ENCODE data around the gene CEND1. TPM values are rescaled to one million over a fixed set of nuclear protein-coding genes. Genes with fewer than 3 reads are reported as not detected.
A peak's percentile ranks its signal among the peaks of the same experiment; 100 is the strongest.

Gene CEND1
- polyA plus RNA-seq, 1 donor from 2014 or later: 0.99 TPM

DNA sequence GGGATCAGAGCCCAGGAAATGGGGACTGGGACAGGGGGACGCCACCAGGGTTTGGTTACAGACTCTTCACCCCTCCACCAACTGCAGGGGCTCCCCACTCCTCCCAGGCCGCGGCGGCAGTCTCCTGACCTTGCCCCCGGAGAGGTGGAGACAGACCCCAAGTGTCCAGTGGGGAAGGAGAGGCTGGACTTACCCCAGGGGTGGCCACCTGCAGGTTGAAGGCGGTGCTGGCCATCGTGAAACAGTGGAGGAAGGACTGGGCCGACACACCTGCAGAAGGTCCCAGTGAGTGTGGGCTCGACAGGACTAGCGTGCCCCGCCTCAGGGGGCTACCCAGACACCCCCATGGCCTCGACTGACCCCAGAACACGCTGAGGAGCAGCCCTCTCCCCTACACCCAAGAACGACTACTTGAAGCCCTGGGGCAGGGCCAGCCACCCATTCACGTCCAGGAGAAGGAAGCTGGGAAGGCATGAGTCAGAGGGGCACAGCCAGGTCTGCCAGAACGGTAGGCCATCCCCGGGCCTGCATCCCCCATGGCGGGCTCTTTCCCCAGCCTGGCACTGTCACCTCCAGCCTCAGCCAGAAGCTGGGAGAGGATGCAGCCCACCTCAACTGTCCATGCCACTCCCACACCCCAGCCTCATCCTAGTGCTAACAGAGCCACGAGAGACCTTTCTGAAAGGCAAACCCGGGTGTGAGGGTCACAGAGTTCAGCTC is 14.9 kb downstream of the CEND1 start:
- Mint-ChIP-seq H3K4me1 (peaks cover 0 to 8% (median 6%) of the 10 kb centered on the region in 3 donors), H3K4me3 (peak overlapping the region in 3 of 4 donors; percentile 66 to 85 (median 81)), H3K27me3 (no peaks in the 10 kb centered on the region), H3K36me3 (no peaks in the 10 kb centered on the region), H3K27ac (peak overlapping the region in 2 of 3 donors; percentile 10 to 65), H3K9me3 (no peaks in the 10 kb centered on the region)

DNA sequence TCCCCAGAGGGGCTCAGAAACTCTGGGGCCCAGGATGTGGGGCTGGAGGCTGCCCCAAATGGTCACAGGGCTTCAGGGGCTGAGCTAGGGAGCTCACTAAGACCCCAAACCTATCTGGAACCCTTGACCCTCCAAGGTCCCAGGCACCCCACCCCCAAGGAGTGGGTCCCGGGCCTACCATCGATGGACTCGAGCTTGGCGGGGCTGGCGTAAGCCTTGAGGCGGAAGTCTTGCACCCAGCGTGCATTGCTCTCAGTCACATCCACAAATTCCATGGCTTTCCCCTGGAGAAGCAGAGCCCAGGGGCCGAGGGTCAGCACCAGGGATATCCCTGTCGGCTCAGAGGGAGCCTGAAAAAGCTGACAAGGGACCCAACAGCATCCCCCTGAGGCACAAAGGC is 16.1 kb downstream of the CEND1 start:
- Mint-ChIP-seq H3K36me3 (no peaks in the 10 kb centered on the region), H3K27me3 (no peaks in the 10 kb centered on the region), H3K4me3 (no peak overlapping the region), H3K4me1 (peaks cover 0 to 8% (median 6%) of the 10 kb centered on the region in 3 donors), H3K27ac (no peak overlapping the region), H3K9me3 (no peaks in the 10 kb centered on the region)

DNA sequence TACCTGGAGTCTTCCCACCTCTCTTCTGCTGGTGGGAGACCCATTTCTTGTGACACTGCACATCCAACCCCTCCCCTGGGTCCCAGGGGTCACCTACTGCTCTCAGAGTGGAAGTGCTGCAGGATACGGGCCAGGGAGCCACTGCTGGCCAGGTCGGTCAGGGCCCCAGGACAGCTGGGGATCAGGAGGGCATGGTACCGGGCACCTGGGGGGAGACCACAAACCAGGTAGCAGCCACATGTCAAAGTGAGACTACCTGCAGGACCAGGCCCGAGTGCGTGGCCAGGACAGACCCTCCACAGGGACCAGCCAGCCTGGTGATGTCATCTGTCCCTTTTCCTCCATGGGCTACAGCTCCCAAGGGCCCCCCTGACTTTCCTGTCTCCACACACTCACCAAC is 16.5 kb downstream of the CEND1 start:
- Mint-ChIP-seq H3K27ac (no peak overlapping the region), H3K9me3 (no peaks in the 10 kb centered on the region), H3K4me3 (peak overlapping the region in 1 of 4 donors; percentile 39), H3K4me1 (peaks cover 0 to 8% (median 6%) of the 10 kb centered on the region in 3 donors), H3K36me3 (no peaks in the 10 kb centered on the region), H3K27me3 (no peaks in the 10 kb centered on the region)

DNA sequence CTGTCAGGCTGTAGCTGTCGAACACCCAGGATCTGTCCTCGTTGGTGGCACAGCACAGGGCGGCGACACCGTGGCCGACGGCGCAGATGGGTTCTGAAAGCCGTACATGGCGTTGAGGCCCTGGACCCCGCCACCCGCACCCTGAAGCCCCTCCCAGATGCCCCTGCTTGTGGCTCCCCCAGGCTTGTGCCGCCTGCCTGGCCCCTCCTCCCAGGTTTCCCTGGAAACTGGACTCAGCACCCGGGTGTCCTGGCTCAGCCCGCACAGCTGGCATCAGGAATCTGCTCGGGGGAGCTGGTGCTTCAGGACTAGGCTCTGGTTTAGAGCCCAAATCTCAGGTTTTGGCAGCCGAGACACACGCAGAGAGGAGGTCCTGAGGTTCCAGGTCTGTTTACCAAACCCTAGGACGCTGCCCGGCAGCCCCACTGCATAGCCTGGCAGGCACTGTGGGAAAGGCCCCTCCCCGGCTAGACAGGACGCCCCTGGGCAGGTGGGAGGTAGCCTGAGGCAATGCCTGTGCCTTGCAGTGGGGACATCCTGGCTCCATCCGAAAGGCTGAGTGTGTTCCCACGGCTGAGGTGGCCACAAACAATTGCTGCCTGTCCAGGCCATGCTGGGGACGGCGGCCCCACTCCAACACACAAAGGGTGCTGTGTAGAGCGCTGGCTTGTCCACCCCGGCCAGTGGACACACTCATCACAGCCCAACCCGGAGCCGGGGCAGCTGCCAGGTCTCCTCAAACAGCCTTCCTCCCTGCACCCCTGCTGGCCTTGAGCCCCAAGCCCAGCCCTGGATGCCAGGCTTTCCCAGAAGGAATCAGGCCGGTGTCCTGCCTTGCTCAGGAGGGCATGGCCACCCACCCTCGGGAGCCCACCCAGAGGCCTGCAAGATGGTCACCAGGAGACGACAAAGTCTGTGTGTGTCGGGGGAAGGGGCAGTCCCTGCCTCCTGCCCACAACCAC is 17.2 kb downstream of the CEND1 start:
- Mint-ChIP-seq H3K9me3 (no peaks in the 10 kb centered on the region), H3K4me1 (peaks cover 0 to 8% (median 6%) of the 10 kb centered on the region in 3 donors), H3K27me3 (no peaks in the 10 kb centered on the region), H3K27ac (no peak overlapping the region), H3K36me3 (no peaks in the 10 kb centered on the region), H3K4me3 (peak overlapping the region in 1 of 4 donors; percentile 39)

DNA sequence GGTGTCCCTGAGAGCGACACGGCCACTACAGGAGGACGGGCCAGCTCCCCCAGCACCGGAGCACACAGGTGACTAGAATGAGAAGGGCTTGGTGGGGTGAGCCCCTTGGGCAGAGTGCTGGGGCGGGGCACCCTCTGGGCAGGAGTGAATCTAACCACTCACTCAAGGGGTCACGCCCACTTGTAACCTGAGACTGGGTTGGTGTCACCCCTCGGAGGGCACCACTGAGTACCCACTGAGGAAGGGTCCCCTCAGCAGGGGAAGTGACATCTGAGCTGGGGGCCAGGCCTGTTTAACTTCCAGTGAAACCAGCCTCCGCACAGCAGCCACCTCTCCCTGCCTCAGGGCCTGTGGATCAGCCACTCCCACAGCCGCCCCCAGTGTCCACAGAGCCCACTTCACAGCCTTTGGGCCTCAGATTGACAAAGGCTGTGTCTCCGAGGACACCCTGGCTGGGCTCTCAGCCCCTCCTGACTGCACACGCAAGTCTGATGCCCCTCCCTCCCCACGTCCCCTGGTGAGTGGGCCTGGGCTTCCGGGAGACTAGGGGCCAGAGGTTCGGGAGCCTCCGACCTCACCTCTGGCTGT is 18.2 kb downstream of the CEND1 start:
- no peak overlapping the region for H3K4me3 Mint-ChIP-seq
- no peaks in the 10 kb centered on the region for H3K9me3 Mint-ChIP-seq
- H3K27ac Mint-ChIP-seq: no peak overlapping the region
- no peaks in the 10 kb centered on the region for H3K27me3 Mint-ChIP-seq
- H3K36me3 Mint-ChIP-seq: no peaks in the 10 kb centered on the region
- H3K4me1 Mint-ChIP-seq: peaks cover 0 to 8% (median 6%) of the 10 kb centered on the region in 3 donors

DNA sequence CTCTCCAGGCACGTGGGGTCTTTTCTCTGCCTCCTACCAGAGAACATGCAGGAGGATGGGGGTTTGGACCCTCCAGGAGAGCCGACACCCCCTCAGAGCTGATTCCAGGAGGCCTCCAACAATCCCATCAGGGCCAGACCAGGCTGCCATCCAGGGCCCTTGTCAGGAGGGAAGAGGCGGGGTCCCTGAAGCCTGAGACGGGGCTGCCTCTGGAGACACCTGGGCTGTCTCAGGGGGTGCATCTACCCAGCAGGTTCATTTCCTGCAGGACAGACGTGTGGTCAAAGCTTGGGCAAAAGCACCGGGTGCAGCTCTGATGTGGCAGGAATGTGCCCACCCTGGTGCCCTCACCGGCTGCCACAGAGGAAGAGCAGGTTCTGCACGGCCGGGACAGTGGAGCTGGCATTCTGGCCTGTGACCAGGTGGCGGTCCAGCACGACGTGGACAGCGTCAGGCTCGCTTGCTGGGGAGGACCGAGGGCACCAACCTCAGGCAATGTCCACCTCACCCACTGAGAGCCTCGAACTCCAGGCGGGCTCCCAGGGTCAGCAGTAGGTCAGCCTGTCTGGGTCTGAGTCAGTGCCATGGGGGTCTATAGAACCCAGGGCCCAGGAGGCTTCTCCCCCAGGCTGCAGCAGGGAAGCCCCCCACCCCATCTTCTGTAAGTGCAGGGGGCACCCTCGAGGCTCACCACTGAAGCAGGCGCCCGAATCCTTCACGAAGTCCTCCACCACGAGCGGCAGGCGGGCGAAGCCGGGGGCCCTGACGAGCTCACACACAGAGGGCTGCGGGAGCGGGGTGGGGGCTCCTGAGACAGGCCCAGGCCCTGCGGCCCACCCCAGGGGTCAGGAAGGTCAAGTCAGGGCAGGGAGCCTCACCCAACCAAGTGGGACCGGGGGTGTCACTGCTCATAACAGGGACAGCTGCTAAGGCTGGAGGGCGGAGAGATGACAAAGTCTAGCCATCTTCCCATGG is 19.0 kb downstream of the CEND1 start:
- no peaks in the 10 kb centered on the region for H3K9me3 Mint-ChIP-seq
- H3K36me3 Mint-ChIP-seq: no peaks in the 10 kb centered on the region
- no peaks in the 10 kb centered on the region for H3K27me3 Mint-ChIP-seq
- H3K4me1 Mint-ChIP-seq: peaks cover 0 to 6% (median 2%) of the 10 kb centered on the region in 3 donors
- H3K27ac Mint-ChIP-seq: no peak overlapping the region
- H3K4me3 Mint-ChIP-seq: peak overlapping the region in 1 of 4 donors; percentile 41

DNA sequence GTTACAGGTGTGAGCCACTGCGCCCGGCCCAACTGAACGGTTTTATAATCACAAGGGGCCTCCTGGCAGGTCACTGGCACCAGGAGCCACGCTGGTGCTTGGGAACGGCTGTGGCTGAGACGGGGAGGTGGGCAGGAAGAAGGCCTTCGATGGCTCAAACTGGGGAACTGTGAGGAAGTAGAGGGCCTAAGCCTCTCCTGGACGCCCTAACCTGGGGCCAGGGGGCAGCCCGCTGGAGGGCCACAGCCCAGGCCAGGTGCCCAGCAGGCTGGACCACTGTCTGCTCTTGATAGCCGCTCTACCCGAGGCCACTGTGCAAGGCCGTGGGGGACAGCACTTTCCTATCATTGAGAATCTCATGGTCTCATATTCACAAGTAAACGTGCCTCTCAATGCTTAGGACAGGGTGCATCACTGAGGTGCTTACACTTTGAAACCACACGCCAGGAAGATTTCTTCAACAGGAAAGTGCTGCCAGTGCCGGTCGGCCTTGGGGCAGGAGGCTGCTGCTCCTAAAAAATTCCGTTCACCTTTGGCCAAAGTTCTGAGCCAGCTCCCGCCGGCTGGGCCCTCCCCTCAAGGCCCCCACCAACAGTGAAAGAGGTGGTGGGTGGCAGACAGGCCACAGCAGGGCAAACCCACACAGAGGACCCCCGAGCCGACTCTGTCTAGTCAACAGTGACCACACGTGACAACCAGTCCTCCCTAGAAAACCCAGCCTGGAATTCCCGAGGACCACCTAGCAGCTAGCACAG is 19.8 kb downstream of the CEND1 start:
- Mint-ChIP-seq H3K9me3 (no peaks in the 10 kb centered on the region), H3K27ac (no peak overlapping the region), H3K4me1 (peaks cover 0 to 5% (median 0%) of the 10 kb centered on the region in 3 donors), H3K4me3 (peak overlapping the region in 1 of 4 donors; percentile 41), H3K36me3 (no peaks in the 10 kb centered on the region), H3K27me3 (no peaks in the 10 kb centered on the region)

DNA sequence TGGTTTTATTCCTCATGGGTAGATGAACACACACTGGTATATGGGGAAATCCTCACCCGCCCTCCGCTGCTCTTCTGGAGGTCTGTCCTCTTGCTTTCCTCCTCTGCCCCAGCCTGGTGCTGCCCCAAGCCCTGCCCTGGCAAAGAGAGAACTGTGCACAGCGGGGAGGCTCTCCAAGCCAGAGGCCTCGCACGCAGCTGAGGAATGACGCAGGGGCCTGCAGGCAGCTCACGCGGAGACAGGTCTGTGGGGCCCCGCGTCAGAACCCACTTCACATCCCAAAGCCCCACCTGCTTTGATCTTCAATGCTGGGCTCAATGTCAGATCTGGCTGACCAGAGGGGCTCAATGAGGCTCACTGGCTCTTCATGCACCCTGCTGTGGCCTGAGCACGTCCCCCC is 22.7 kb downstream of the CEND1 start:
- H3K9me3 Mint-ChIP-seq: no peaks in the 10 kb centered on the region
- H3K27me3 Mint-ChIP-seq: no peaks in the 10 kb centered on the region
- H3K27ac Mint-ChIP-seq: no peak overlapping the region
- peaks cover 0 to 5% (median 1%) of the 10 kb centered on the region in 3 donors for H3K4me1 Mint-ChIP-seq
- H3K36me3 Mint-ChIP-seq: no peaks in the 10 kb centered on the region
- H3K4me3 Mint-ChIP-seq: no peak overlapping the region

DNA sequence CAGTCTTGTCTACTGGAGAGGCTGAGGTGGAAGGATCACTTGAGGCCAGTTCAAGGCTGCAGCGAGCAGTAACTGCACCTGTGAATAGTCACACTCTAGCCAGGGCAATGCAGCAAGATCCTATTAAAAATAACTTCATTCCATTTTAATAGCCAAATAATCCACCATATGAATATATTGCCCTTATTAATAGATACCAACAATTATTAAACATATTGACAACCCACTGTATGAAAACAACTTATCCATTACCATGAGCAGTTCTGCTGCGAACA is 23.0 kb downstream of the CEND1 start:
- Mint-ChIP-seq H3K4me1 (peaks cover 0 to 5% (median 2%) of the 10 kb centered on the region in 3 donors), H3K27me3 (no peaks in the 10 kb centered on the region), H3K27ac (no peak overlapping the region), H3K9me3 (no peaks in the 10 kb centered on the region), H3K36me3 (no peaks in the 10 kb centered on the region), H3K4me3 (no peak overlapping the region)

DNA sequence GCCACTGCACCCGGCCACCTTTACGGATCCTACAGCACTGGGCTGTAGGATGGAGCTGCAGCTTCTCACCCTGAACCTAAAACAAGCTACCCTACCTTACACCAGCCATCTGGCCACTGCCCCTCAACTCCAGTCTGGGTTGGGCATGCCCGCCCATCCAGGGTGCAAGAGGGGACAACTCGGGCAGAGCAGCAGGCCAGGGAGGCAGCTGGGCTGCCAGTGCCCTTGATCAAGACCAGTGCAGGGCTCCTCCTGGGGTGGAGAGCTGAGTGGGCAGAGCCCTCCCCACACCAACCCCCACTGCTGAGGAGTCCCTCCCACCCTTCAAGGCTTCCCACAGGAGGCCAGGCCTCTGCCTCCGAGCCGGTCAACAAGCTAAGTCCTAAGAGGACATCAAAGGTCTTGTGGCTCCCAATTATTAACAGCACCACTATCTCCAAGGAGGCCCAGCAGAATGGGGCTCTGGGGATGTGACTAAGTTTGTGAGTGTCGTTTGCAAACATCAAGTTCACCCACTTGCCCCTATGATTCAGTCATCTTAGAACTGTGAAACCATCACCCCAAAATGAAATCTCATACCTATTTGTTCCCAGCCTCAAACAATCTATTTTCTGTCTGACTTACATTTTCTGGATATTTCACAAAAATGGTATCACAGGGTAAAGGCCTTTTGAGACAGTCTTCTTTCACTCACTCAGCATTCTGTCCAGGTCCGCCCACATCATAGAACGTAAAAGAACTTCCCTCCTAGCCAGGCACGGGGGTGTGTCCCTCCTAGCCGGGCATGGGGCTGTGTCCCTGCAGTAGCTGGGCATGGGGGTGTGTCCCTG is 23.6 kb downstream of the CEND1 start:
- Mint-ChIP-seq H3K36me3 (no peaks in the 10 kb centered on the region), H3K4me3 (peak overlapping the region in 1 of 4 donors; percentile 57), H3K27me3 (no peaks in the 10 kb centered on the region), H3K27ac (no peak overlapping the region), H3K4me1 (peaks cover 0 to 5% (median 2%) of the 10 kb centered on the region in 3 donors), H3K9me3 (no peaks in the 10 kb centered on the region)

DNA sequence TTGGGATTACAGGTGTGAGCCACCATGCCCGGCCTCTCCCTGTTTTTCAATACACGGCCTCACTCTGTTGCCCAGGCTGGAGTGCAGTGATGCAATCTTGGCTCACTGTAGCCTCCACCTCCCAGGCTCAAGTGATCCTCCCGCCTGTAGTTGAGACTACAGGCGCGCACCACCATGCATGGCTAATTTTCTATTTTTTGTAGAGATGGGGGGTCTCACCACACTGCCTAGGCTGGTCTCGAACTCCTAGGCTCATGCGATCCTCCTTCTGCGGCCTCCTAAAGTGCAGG is 24.1 kb downstream of the CEND1 start:
- Mint-ChIP-seq H3K36me3 (no peaks in the 10 kb centered on the region), H3K27me3 (no peaks in the 10 kb centered on the region), H3K9me3 (no peaks in the 10 kb centered on the region), H3K4me1 (peaks cover 0 to 5% (median 2%) of the 10 kb centered on the region in 3 donors), H3K27ac (no peak overlapping the region), H3K4me3 (no peak overlapping the region)

DNA sequence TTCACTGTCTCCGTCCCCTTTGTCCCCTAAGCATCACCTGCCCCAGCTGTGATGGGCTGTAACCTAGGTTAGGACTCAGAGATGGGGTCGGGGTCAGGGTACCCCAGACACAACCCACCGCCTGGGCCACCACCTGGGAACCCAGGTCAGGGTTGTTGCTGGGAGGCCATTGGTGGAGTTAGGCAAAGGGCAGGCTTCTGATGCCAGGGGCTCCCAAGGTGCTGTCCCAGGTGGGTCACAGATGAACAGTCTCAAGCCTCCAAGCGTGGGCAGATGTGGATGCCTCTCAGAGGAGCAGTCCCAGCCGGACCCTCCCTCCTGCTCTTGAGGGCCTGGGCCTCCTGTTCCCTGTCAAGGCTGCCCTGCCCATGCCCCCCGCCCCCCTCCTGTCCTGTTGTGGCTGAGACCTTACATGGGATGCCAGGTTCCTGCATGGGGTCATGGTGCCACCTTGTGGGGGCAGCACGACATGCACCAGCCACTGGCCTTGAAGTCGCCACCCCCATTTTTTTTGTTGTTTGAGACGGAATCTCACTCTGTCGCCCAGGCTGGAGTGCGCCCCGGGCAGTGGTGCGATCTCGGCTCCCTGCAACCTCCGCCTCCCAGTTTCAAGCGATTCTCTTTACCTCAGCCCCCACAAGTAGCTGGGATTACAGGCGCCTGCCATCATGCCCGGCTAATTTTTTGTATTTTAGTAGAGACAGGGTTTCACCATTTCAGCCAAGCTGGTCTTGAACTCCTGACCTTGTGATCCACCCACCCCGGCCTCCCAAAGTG is 24.7 kb downstream of the CEND1 start:
- no peaks in the 10 kb centered on the region for H3K36me3 Mint-ChIP-seq
- peak overlapping the region in 1 of 3 donors; percentile 35 for H3K27ac Mint-ChIP-seq
- H3K4me1 Mint-ChIP-seq: peaks cover 0 to 5% (median 2%) of the 10 kb centered on the region in 3 donors
- H3K4me3 Mint-ChIP-seq: peak overlapping the region in 1 of 4 donors; percentile 45
- no peaks in the 10 kb centered on the region for H3K27me3 Mint-ChIP-seq
- no peaks in the 10 kb centered on the region for H3K9me3 Mint-ChIP-seq
